ENCODE data around the gene CD28. TPM values are rescaled to one million over a fixed set of nuclear protein-coding genes. Genes with fewer than 3 reads are reported as not detected.

CD28 gene
- total and polyA plus RNA-seq, 2 donors (not counting 3 experiments of a cell fraction or from before 2014, with no cell fraction given) = 0.15 TPM; not detected in 1

- Histone ChIP-seq H3K4me3 (replicated peaks in 1 of 3; ENCODE audit: insufficient read depth in 1 of 3, low read depth in 1 of 3, low read length in 3 of 3) (no peak overlapping the region), H3K9ac (replicated peaks; ENCODE audit: extremely low read depth, insufficient read depth, low read length) (no peak overlapping the region), H2AFZ (ENCODE audit: low read depth, low read length) (no peak overlapping the region), H3K9me1 (replicated peaks; ENCODE audit: control insufficient read depth, extremely low read depth, insufficient read depth, low read length) (no peaks in the 10 kb centered on the region), H3K27me3 (ENCODE audit: control insufficient read depth in 2 of 2, insufficient read depth in 2 of 2, low read length in 2 of 2) (no peaks in the 10 kb centered on the region), H3K36me3 (ENCODE audit: control insufficient read depth in 2 of 2, extremely low read depth in 1 of 2, insufficient read depth in 2 of 2, low read length in 2 of 2) (no peaks in the 10 kb centered on the region), H3K4me2 (ENCODE audit: insufficient read depth, low read length) (no peak overlapping the region), H3K9me3 (replicated peaks; ENCODE audit: control insufficient read depth, insufficient read depth, low read length) (no peaks in the 10 kb centered on the region), H3K4me1 (ENCODE audit: control insufficient read depth, extremely low read depth, insufficient read depth, low read length) (peaks cover 53% of the 10 kb centered on the region), H3K27ac (ENCODE audit: insufficient read depth, low read depth, low read length) (no peak overlapping the region), H3K79me2 (ENCODE audit: control insufficient read depth, insufficient read depth, low read length) (no peaks in the 10 kb centered on the region), H4K20me1 (replicated peaks; ENCODE audit: control insufficient read depth, extremely low read depth, insufficient read depth, low read length) (no peaks in the 10 kb centered on the region)
- intact Hi-C loops (cut with micrococcal nuclease) (loop anchor here (10.0 kb wide), 3 partner anchors 364 to 1054 kb away; partner anchors contain the start of genes ABI2 and FAM117B), dilution Hi-C loops (cut with MboI; ENCODE audit: extremely low pct_ligation_motif_present, low sequenced_read_pairs) (no loop called here)
- BruUV-seq (replicated peaks) = no TSS peak
- POLR2A ChIA-PET = no interaction called here
- no peak for DNase-seq (ENCODE audit: low read depth, low spot score)
- no peak for TF ChIP-seq MAX (IDR thresholded peaks at IDR 0.05; ENCODE audit: insufficient read depth, insufficient read length)
- no peak for TF ChIP-seq POLR2A (IDR thresholded peaks at IDR 0.05; ENCODE audit: low read depth, low read length)
- no peak for TF ChIP-seq CTCF (IDR thresholded peaks at IDR 0.05; ENCODE audit: extremely low read depth in 1 of 2, insufficient read depth in 1 of 2, low read depth in 1 of 2, low read length in 2 of 2)
- TF ChIP-seq EZH2 (IDR thresholded peaks at IDR 0.05; ENCODE audit: borderline replicate concordance, low read depth, low read length, severe bottlenecking) = no peak
- TF ChIP-seq GATA2 (IDR thresholded peaks at IDR 0.05; ENCODE audit: insufficient read depth, insufficient read length, low read depth, low read length) = no peak
- TF ChIP-seq POLR2AphosphoS5 (IDR thresholded peaks at IDR 0.05; ENCODE audit: insufficient read depth, low read depth, low read length) = no peak
- TF ChIP-seq FOS (IDR thresholded peaks at IDR 0.05; ENCODE audit: borderline replicate concordance, insufficient read depth, low read length) = no peak
- TF ChIP-seq MYC (IDR thresholded peaks at IDR 0.05; ENCODE audit: low read depth, low read length) = no peak
- no peak for TF ChIP-seq JUN (IDR thresholded peaks at IDR 0.05; ENCODE audit: borderline replicate concordance, insufficient read depth, insufficient read length, low read depth)
- CTCF ChIA-PET = interaction anchor here (1.2 kb wide), 1 partner anchor 38 kb away, joined by 3 read pairs; no protein-coding TSS in a partner anchor
- FAIRE-seq = no peak
Measured at GRCh38 chr2:203688798-203689197, 17.6 kb upstream of the CD28 start.
